Ishikawa (cell line): ENCODE results near the gene RIOK3.

Source experiments
- CREB1 ChIP-seq: IDR thresholded peaks from 2 replicates; pipeline ENCODE4 v1.6.1; 2012; ENCODE audit warnings: low read depth
- EP300 ChIP-seq: IDR thresholded peaks from 2 replicates; pipeline ENCODE4 v1.6.1; 2012; ENCODE audit warnings: borderline replicate concordance
- FOXM1 ChIP-seq: IDR thresholded peaks from 2 replicates; pipeline ENCODE4 v1.6.1; 2012; ENCODE audit warnings: low read depth, borderline replicate concordance
- NFIC ChIP-seq: IDR thresholded peaks from 2 replicates; pipeline ENCODE4 v1.6.1; 2012
- TAF1 ChIP-seq: IDR thresholded peaks from 2 replicates; pipeline ENCODE4 v1.6.1; 2012; ENCODE audit warnings: low read depth, mild to moderate bottlenecking
- YY1 ChIP-seq: IDR thresholded peaks from 2 replicates; pipeline ENCODE4 v1.6.1; 2012; ENCODE audit warnings: low read depth
- ZBTB7A ChIP-seq: IDR thresholded peaks from 2 replicates; pipeline ENCODE4 v1.6.1; 2012; ENCODE audit warnings: low read depth

- TF ChIP-seq ZBTB7A, result no peak
- no peak for TF ChIP-seq NFIC
- TF ChIP-seq EP300, result no peak
- no peak for TF ChIP-seq TAF1
- TF ChIP-seq YY1, result no peak
- TF ChIP-seq CREB1, result no peak
- TF ChIP-seq FOXM1, result no peak
Measured at GRCh38 chr18:23529604-23530003, 76.5 kb downstream of the RIOK3 start.
